Measurements from ENCODE around the gene MACROD1. TPM values are rescaled to one million over a fixed set of nuclear protein-coding genes. Genes with fewer than 3 reads are reported as not detected.

Gene MACROD1
- total RNA-seq, 2 experiments from 2014 or later: 6.0 to 6.3 TPM

DNA sequence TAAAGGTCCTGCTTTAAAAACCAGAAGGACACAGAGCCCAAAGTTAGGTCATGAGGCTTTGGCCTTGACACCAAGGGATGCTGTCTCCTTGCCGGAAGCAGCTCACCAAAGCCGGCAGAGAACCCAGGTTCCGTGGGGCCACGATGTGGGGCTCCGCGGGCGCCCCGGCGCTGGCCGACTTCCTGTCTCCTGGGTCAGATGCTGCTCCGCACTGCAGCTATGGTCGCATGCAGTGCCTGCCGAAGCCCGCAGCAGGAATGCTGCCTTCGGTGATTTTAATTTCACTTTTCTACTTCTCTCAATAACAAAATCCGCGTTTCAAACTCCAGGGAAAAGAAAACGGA lies 180.1 kb downstream of the MACROD1 start:
- H3K4me1 ChIP-seq (ENCODE audit: insufficient read depth, low read length): peaks cover 29% of the 10 kb centered on the region
- Mint-ChIP-seq H3K4me3 (peak overlapping the region; percentile 96), H3K27ac (peak overlapping the region; percentile 96), H3K27me3 (no peaks in the 10 kb centered on the region), H3K4me1 (ENCODE audit: low read depth) (peaks cover 27% of the 10 kb centered on the region), H3K36me3 (ENCODE audit: low read depth) (peaks cover 37% of the 10 kb centered on the region), H3K9me3 (no peaks in the 10 kb centered on the region)
- TF ChIP-seq CTCF (IDR thresholded peaks at IDR 0.05): no peak
- H3K9me3 ChIP-seq (ENCODE audit: control insufficient read depth in 1 of 2, insufficient read depth in 1 of 2, low read length in 2 of 2): no peaks in the 10 kb centered on the region
- DNase-seq: peak; percentile 38 to 84 (median 66)
- H3K27me3 ChIP-seq (ENCODE audit: control insufficient read depth in 1 of 2, insufficient read depth in 2 of 2, low read length in 2 of 2): no peaks in the 10 kb centered on the region
- peak; percentile 80 for ATAC-seq (ENCODE audit: poor library complexity)
- CTCF ChIA-PET: interaction anchor here (1.3 kb wide), 1 partner anchor 15 kb away, joined by 7 read pairs; no protein-coding TSS in a partner anchor
- intact Hi-C loops (cut with DNase I, micrococcal nuclease): loop anchor here (1.0 to 5.0 kb wide), 2 partner anchors 11 to 148 kb away; partner anchors contain the start of genes COX8A (in 2 of the 2) and MARK2 (in 1 of the 2)
- H3K4me3 ChIP-seq (ENCODE audit: low read length): peak overlapping the region; percentile 80
- peaks cover 29% of the 10 kb centered on the region for H3K36me3 ChIP-seq (ENCODE audit: insufficient read depth, low read length)
- peak overlapping the region; percentile 68 to 89 for H3K27ac ChIP-seq (ENCODE audit: low read depth in 1 of 2, low read length in 2 of 2)
- POLR2A ChIA-PET: interaction anchor here (0.7 to 1.9 kb wide), 10 partner anchors 11 to 1144 kb away, joined by 3 to 15 read pairs (median 4); partner anchors contain the start of genes COX8A, MARK2, PPP1R14B and PRDX5

DNA sequence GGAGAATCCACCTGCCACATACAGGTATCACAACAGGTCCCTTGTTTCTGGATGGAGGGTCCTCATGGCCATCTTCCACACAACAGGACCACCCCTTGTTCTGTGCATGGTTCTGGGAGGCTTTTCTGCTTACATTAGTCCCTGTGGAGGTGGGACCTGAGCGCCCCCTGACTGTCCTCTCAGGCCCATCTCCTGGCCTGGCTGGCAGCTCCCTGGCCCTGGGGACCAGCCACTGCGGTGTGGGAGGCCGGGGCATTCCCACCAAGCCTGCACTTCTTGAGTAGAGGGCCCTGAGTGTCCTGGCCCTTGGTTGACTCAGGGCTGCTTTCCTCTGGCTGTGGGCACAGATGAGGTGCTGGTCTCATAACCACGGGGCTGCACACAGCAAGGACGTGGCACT lies 186.5 kb downstream of the MACROD1 start:
- peaks cover 20% of the 10 kb centered on the region for H3K4me1 ChIP-seq (ENCODE audit: insufficient read depth, low read length)
- H3K9me3 Mint-ChIP-seq: no peaks in the 10 kb centered on the region
- H3K27me3 ChIP-seq (ENCODE audit: control insufficient read depth in 1 of 2, insufficient read depth in 2 of 2, low read length in 2 of 2): no peaks in the 10 kb centered on the region
- intact Hi-C loops (cut with DNase I, micrococcal nuclease): loop anchor here in 1 of 2 experiments (10.0 kb wide), 1 partner anchor 145 kb away; the partner anchor contains the start of gene MARK2
- H3K36me3 ChIP-seq (ENCODE audit: insufficient read depth, low read length): peaks cover 11% of the 10 kb centered on the region
- no peak for ATAC-seq (ENCODE audit: poor library complexity)
- DNase-seq: no peak
- H3K9me3 ChIP-seq (ENCODE audit: control insufficient read depth in 1 of 2, insufficient read depth in 1 of 2, low read length in 2 of 2): no peaks in the 10 kb centered on the region
- POLR2A ChIA-PET: no interaction called here
- H3K27ac Mint-ChIP-seq: no peak overlapping the region
- no peak overlapping the region for H3K4me3 Mint-ChIP-seq
- peaks cover 15% of the 10 kb centered on the region for H3K4me1 Mint-ChIP-seq (ENCODE audit: low read depth)
- CTCF ChIA-PET: interaction anchor here (0.7 kb wide), 1 partner anchor 63 kb away, joined by 3 read pairs; no protein-coding TSS in a partner anchor
- peaks cover 12% of the 10 kb centered on the region for H3K36me3 Mint-ChIP-seq (ENCODE audit: low read depth)
- H3K27me3 Mint-ChIP-seq: no peaks in the 10 kb centered on the region
- H3K27ac ChIP-seq (ENCODE audit: low read depth in 1 of 2, low read length in 2 of 2): no peak overlapping the region
- no peak overlapping the region for H3K4me3 ChIP-seq (ENCODE audit: low read length)
- TF ChIP-seq CTCF (IDR thresholded peaks at IDR 0.05): no peak

- ChIA-PET POLR2A (no interaction called here), CTCF (no interaction called here)
- H3K4me3 ChIP-seq (ENCODE audit: low read length): no peak overlapping the region
- Mint-ChIP-seq H3K4me3 (peak overlapping the region; percentile 54), H3K36me3 (ENCODE audit: low read depth) (peaks cover 15% of the 10 kb centered on the region), H3K27ac (peak overlapping the region; percentile 14), H3K27me3 (no peaks in the 10 kb centered on the region), H3K4me1 (ENCODE audit: low read depth) (peaks cover 21% of the 10 kb centered on the region), H3K9me3 (no peaks in the 10 kb centered on the region)
- no peaks in the 10 kb centered on the region for H3K27me3 ChIP-seq (ENCODE audit: control insufficient read depth in 1 of 2, insufficient read depth in 2 of 2, low read length in 2 of 2)
- no peak for ATAC-seq (ENCODE audit: poor library complexity)
- DNase-seq: no peak
- intact Hi-C loops (cut with DNase I, micrococcal nuclease): loop anchor here in 1 of 2 experiments (10.0 kb wide), 1 partner anchor 144 kb away; the partner anchor contains the start of gene MARK2
- peaks cover 11% of the 10 kb centered on the region for H3K36me3 ChIP-seq (ENCODE audit: insufficient read depth, low read length)
- H3K9me3 ChIP-seq (ENCODE audit: control insufficient read depth in 1 of 2, insufficient read depth in 1 of 2, low read length in 2 of 2): no peaks in the 10 kb centered on the region
- H3K27ac ChIP-seq (ENCODE audit: low read depth in 1 of 2, low read length in 2 of 2): no peak overlapping the region
- peaks cover 25% of the 10 kb centered on the region for H3K4me1 ChIP-seq (ENCODE audit: insufficient read depth, low read length)
- TF ChIP-seq CTCF (IDR thresholded peaks at IDR 0.05): no peak
Observed at GRCh38 chr11:63978551-63979239, 187.2 kb downstream of the MACROD1 start.
